Raji (cell line): ENCODE data around the gene IDUA.

Experiments
- POLR2A ChIP-seq: IDR thresholded peaks from 2 replicates; pipeline ENCODE4 v1.6.1; 2011; ENCODE audit warnings: low read depth, low read length, control low read depth; ENCODE audit not compliant: insufficient read depth

IDUA gene

GRCh38 chr4:986879-987623 lies at the start of gene IDUA:
Gene IDUA, plus strand, starts transcription at chr4:987044. Its CDS starts 41 bp downstream, at chr4:987085.
- TF ChIP-seq POLR2A: no peak

DNA sequence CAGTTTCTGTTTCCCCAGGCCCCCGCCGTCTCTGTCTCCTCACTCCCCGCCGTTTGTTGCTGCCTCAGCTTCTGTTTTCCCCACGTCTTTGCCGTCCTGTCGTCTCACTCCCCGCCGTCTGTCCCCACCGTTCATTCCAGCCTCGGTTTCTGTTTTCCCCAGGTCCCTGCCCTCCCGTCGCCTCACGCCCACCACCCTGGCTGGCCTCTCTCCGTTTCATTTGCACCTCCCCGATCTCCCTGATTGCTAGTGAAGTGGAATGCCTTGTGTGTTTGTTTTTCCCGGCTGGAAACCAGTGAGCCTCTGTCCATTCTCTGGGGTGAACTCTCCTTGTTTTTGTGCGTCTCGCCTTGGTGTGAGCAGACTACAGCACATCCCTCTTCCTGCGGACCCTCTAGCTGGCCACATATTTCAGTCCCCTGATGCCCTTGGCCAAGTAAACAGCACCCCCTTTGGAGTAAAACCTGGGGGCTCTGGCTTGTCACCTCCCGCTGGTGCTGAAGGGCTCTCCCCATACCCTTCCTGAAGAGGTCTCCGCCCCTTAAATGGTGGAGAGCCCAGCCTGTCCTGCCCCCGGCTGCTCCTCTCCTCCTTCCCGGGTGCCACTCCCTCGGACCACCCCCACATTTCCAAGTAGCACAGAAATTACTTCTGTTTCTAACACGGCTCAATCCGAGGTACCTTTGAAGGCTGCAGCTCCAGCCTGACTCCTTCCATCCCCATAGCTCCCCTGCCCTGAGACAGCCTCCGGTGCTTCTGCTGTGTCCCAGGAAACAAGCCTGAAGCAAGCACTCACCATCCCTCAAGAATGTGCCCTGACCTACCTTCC lies 41.4 kb upstream of the IDUA start:
- no peak for TF ChIP-seq POLR2A

- TF ChIP-seq POLR2A: no peak
These were observed 40.8 kb upstream of the IDUA start for GRCh38 chr4:946103-946450.

DNA sequence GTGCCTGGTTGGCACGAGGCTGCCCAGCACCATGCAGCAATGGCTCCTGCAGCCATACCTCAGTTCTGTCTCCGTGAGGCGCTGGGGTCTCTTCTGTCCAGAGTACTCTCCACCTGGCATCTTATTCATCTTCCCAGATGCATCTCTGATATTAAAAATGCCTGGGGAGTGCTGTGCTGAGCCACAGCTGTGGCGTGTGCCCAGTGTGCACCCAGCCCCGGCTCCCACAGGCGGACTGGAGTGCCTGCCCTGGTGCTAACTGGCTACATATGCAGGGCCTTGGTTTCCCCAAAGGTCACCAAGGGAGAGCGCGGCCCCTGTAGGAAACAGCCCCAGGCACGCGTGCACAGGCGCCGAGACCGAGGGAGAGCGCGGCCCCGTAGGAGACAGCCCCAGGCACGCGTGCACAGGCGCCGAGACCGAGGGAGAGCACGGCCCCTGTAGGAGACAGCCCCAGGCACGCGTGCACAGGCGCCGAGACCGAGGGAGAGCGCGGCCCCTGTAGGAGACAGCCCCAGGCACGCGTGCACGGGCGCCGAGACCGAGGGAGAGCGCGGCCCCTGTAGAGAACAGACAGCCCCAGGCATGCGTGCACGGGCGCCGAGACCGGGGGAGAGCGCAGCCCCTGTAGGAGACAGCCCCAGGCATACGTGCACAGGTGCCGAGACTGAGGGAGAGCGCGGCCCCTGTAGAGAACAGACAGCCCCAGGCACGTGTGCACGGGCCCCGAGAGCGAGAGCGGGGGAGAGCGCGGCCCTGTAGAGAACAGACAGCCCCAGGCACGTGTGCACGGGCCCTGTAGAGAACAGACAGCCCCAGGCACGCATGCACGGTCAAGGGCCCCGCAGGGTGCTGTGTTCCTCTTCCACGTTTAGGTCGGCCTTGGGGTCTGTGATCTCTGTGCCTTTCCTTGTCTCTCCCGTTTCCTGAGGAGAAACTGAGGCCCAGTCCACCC lies 40.0 kb upstream of the IDUA start:
- no peak for TF ChIP-seq POLR2A

DNA sequence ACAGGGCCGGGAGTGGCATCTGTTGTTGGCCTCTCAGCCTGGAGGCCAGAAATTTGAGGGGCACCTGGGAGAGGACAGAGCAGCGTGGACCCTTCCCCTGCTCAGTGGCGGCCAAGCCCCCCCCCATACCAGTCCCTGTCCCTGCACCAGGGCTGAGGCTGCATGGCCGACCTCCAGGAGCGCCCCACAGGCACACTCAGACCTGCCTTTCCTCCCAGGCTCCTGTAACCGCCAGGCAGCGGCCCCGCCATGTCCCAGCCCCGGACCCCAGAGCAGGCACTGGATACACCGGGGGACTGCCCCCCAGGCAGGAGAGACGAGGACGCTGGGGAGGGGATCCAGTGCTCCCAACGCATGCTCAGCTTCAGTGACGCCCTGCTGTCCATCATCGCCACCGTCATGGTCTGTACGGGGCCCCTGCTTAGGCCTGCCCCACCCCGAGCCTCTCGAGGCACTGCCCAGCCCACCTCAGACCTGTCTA lies 39.3 kb upstream of the IDUA start:
- TF ChIP-seq POLR2A: no peak

- TF ChIP-seq POLR2A: no peak
These were observed 38.5 kb upstream of the IDUA start for GRCh38 chr4:948101-948935.

DNA sequence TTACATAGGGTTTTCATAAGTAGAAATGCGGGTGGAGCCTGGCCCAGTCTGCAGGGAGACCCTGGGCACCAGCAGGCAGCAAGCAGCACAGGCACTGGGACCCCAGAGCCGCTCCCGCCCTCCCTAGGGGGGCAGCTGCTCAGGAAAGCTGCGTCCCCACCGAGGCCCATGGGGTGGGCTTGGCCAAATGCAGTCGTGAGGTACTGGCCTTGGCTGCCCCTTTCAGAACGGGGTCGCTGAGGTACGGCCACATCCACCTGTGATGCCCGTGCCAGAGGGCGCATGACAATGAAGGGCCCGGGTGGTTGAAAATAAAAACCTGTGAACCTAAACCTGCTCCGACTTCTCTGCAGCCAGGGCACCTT lies 37.9 kb upstream of the IDUA start:
- no peak for TF ChIP-seq POLR2A

GRCh38 chr4:949656-950055 lies 37.2 kb upstream of the IDUA start:
- no peak for TF ChIP-seq POLR2A

DNA sequence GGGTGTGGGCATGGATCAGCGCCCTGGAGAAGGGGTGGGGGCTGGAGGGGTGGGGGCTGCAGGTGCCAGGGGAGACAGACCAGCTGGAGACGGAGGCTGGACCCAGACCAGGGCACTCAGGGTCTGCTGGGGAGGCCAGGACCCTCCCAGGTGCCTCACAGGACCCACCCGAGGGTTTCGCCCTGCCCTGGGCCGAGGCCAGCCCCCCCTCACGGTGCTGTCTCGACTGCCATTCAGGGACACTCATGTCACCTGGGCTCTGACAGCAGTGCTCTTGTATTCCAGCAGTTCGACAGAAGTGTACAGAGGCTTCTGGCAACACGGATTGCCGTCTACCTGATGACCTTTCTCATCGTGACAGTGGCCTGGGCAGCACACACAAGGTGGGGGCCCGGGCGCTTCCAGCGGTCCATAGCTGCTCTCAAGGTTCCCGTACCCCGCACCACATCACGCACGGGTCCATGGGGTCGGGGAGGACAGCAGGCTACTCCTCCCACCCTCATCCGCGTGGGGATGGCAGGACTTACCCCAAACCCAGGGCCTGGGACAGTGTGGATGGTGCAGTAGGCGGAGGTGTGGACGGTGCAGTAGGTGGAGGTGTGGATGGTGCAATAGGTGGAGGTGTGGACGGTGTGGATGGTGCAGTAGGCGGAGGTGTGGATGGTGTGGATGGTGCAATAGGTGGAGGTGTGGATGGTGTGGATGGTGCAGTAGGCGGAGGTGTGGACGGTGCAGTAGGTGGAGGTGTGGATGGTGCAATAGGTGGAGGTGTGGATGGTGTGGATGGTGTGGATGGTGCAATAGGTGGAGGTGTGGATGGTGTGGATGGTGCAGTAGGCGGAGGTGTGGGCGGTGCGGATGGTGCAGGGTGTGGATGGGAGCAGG lies 36.5 kb upstream of the IDUA start:
- TF ChIP-seq POLR2A: no peak

GRCh38 chr4:951186-951585 lies 35.7 kb upstream of the IDUA start:
- no peak for TF ChIP-seq POLR2A

GRCh38 chr4:951594-952468 lies 35.0 kb upstream of the IDUA start:
- TF ChIP-seq POLR2A: no peak

DNA sequence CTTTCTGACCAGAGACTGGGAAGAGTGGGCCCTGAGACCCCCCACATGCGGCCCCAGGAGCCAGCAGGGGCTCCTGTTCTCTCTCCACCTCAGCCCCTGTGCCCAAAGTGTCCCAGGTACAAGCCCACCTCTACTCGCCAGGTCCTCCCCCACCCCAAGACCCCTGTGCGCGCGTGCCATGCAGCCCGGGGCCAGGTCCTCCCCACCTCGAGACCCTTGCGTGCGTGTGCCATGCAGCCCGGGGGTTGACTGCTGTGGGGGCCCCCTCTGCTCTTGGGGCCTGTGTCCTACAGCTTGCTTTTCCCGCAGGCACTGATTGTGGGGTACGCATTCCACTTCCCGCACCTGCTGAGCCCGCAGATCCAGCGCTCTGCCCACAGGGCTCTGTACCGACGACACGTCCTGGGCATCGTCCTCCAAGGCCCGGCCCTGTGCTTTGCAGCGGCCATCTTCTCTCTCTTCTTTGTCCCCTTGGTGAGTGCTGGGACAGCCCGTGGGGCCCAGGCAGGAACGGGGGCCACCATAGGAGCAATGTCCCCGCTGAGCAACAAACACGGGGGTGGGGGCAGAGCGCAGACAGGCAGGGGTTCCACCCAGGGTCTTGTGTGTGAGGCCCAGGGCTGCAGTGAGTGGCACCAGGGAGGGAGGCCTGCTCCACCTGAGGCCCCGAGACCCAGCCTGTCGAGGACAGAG lies 33.8 kb upstream of the IDUA start:
- TF ChIP-seq POLR2A: no peak

- TF ChIP-seq POLR2A: no peak
These were observed 33.3 kb upstream of the IDUA start for GRCh38 chr4:953574-953915.
